Measurements from ENCODE around the gene PHLDB3. TPM values are rescaled to one million over a fixed set of nuclear protein-coding genes. Genes with fewer than 3 reads are reported as not detected.
A peak's percentile ranks its signal among the peaks of the same experiment; 100 is the strongest.
"Not testable (repeated sequence)": the region's sequence is repeated elsewhere in the genome, so short reads cannot be mapped to it uniquely, and the experiment has no call there.

Gene PHLDB3
- total and polyA plus RNA-seq, 5 donors, result 6.3 to 11.4 (median 7.2) TPM

DNA sequence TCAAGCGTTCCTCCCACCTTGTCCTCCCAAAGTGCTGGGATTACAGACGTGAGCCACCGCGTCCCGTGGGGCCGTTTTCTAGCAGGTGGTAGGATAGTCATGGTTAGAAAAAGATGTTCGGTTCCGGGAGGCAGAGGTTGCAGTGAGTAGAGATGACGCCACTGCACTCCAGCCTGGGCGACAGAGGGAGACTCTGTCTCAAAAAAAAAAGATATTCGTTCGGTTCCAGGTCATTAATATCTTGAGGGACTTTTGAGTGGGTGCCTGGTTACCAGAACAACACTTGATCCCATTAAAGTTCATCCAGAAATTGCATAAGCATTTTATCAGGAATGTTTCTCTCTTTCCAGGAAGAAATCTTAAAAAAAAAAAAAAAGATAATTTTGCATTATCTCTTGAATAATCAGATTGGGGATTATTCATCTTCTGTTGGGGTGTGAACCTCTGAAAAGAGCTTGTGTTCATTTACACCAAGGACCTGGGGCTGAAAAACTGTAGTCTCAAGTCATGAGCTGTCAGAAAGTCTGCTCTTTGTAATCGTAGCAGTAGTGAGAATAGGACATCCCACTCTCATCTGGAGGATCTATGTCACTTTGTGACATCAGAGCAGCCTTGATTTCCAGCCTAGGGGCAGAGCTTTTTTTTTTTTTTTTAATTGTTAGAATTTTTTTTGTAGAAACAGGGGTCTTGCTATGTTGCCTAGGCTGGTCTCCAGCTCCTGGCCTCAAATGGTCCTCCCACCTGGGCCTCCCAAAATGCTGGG, 23.5 kb upstream of the PHLDB3 start:
- DNase-seq, result peak; percentile 40 to 69 (median 59)

DNA sequence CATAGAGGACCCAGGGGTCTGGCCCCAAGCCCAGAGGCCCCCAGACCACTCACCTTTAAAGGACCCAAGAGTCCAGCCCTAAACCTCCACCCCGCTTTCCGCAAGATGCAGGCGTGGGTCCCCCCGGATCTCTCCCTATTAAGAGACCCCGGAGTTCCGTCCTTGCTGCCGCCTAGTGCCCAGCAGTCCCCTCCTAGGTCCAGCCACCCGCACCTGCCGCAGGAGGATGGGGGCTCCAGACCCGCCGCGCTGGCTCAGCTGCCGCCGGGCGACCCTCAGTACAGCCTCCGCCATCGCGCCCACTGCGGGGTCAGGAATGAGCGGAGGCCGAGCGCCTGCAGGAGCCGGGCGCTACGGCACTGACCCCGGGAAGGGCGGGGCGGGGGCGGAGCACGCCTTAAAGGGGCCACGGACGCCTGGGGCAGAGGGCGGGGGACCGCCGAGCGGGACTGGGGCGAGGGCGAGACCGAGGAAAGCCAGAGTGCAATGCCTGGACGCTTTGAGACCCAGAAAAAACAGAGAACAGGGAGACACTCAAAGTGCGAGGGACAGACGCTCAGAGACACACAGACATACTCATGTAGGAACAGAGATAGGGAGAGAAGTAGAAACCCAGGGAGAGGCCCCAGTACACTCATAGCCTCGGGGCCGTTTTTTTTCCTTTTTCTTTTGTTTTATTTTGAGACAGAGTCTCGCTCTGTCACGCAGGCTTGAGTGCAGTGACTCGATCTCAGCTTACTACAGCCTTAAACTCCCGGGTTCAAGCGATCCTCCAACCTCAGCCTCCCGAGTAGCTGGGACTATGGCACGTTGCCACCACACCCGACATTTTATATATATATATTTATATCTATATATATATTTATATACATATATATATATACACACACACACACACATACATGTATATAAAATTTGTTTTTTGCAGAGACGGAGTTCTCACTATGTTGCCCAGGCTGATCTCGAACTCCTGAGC, 22.6 kb upstream of the PHLDB3 start, which contains the start of gene ETHE1:
ETHE1 (minus strand) TSS at position 318 of the 976 bp plus-strand sequence; CDS start at position 294, 24 bp downstream.
- no peaks in the 10 kb centered on the region for H3K4me1 ChIP-seq (ENCODE audit: control insufficient read depth, insufficient read depth, low read length)
- ATAC-seq (peak; percentile 95 to 96), DNase-seq (peak; percentile 83 to 95 (median 95))
- H3K4me3 ChIP-seq (ENCODE audit: low read length), result peak within 1 kb of the TSS; percentile 99
- peak within 1 kb of the TSS; percentile 91 for H3K27ac ChIP-seq (ENCODE audit: low read length)
- WGBS, result 4% methylated on average over 54 of the region's 54 CpGs
- intact Hi-C loops (cut with DNase I), result no loop called here
- no peaks in the 10 kb centered on the region for H3K9me3 ChIP-seq (ENCODE audit: control insufficient read depth, low read length)
- H3K27me3 ChIP-seq (ENCODE audit: control insufficient read depth, insufficient read depth), result no peaks in the 10 kb centered on the region

More for the DNA sequence above, 23.5 kb upstream of the PHLDB3 start:
- Histone ChIP-seq H3K4me3 (ENCODE audit: low read length) (peak overlapping the region; percentile 99), H3K27me3 (ENCODE audit: control insufficient read depth, insufficient read depth) (no peaks in the 10 kb centered on the region), H3K27ac (ENCODE audit: low read length) (peak overlapping the region; percentile 48), H3K9me3 (ENCODE audit: control insufficient read depth, low read length) (no peaks in the 10 kb centered on the region), H3K4me1 (ENCODE audit: control insufficient read depth, insufficient read depth, low read length) (no peaks in the 10 kb centered on the region)
- ATAC-seq, result no peak
- intact Hi-C loops (cut with DNase I), result no loop called here
- 24% methylated on average over 13 of the region's 13 CpGs for WGBS

DNA sequence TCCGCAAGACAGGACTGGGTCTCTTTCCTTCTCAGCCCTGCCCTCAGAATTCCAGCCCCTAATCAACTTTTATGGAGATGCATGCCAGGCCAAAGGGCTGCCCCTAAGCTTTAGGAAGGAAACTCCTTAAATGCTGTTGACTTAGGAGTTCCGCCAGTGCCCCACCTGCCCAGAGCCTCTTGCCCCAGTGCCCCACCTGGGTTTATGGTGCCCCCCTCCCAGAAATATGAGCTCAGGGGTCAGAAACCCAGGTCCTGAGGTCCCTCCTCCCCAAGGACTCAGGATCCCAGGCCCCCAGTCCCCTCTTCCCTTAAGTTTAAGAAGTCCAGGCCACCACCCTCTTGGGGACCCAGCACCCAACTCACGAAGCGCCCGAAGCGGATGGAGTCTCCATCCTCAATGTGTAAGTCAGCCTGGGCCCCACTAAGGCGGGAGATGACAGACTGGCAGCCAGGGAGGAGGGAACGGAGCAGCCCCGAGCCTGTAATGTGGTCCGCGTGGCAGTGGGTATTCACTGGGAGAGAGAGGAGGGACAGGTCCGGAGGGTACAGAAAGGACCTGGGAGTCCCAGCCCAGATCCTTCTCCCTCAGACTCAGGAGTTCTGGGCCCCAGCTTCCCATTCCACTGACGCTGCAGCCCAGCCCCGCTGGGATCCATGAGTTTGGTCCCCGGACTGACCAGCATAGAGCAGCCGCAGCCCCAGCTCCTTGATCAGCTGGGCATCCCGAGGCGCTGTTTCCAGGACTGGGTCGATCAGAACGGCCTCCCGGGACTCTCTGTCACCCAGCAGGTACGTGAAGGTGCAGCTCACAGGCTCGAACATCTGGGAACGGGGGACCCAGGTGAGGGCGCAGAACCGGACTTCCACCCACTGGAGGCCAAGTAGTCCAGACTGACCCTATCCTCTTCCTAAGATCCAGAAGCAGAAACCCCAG, 21.6 kb upstream of the PHLDB3 start:
- WGBS, result 4% methylated on average over 26 of the region's 26 CpGs
- Histone ChIP-seq H3K27ac (ENCODE audit: low read length) (peak overlapping the region; percentile 43), H3K4me1 (ENCODE audit: control insufficient read depth, insufficient read depth, low read length) (no peaks in the 10 kb centered on the region), H3K4me3 (ENCODE audit: low read length) (peak overlapping the region; percentile 99), H3K27me3 (ENCODE audit: control insufficient read depth, insufficient read depth) (no peaks in the 10 kb centered on the region), H3K9me3 (ENCODE audit: control insufficient read depth, low read length) (no peaks in the 10 kb centered on the region)
- ATAC-seq, result peak; percentile 34 to 42
- intact Hi-C loops (cut with DNase I), result no loop called here
- DNase-seq, result peak; percentile 28 to 69 (median 66)

DNA sequence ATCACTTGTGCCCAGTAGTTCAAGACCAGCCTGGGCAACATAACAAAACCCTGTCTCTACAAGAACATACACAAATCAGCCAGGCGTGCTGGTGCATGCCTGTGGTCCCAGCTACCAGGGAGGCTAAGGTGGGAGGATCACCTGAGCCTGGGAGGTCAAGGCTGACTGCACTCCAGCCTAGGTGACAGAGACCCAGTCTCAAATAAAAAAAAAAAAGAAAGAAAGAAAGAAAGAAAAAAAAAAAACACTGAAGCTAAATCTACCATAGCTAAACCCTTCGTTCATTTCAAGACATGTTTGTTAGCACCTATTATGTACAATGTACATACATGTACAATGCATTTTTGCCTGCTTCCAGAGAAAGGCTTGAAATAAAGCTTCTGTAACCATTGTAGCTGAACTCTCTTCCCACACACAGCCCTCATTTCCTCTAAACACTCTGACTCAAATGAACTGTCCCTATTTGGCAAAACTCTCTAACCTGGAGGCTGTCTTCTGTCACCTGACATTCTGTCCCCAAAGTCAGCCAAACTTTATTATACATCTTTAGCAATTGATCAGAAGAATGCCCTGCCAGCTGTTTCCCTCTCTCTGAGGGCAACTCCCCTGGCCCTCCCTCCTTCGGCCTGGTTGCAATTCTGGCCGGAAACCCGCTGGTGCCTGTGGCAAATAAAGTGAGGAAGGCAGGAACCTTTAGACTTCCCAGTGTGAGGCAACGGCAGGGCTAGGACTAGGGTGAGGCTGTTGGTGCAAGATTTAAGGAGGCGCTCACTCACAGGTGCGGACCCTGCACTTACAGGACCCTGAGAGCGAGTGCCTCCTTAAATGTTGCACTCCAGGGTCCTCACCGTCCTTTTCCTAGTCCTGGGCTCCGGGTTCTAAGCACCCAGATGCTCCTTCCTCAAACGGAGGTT, 20.6 kb upstream of the PHLDB3 start:
- H3K27ac ChIP-seq (ENCODE audit: low read length), result peak overlapping the region; percentile 48
- ATAC-seq (peak; percentile 60 to 69), DNase-seq (peak; percentile 42 to 81 (median 58))
- no peaks in the 10 kb centered on the region for H3K4me1 ChIP-seq (ENCODE audit: control insufficient read depth, insufficient read depth, low read length)
- H3K27me3 ChIP-seq (ENCODE audit: control insufficient read depth, insufficient read depth), result no peaks in the 10 kb centered on the region
- intact Hi-C loops (cut with DNase I), result no loop called here
- no peaks in the 10 kb centered on the region for H3K9me3 ChIP-seq (ENCODE audit: control insufficient read depth, low read length)
- WGBS, result 23% methylated on average over 12 of the region's 12 CpGs
- H3K4me3 ChIP-seq (ENCODE audit: low read length), result peak overlapping the region; percentile 99

DNA sequence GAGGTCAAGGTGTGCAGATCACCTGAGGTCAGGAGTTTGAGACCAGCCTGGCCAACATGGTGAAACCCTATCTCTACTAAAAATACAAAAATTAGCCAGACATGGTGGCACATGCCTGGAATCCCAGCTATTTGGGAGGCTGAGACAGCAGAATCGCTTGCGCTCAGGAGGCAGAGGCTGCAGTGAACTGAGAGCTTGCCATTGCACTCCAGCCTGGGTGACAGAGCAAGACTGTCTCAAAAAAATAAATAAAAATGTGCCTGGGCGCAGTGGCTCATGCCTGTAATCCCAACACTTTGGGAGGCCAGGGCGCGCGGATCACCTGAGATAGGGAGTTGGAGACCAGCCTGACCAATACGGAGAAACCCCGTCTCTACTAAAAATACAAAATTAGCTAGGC, 19.1 kb upstream of the PHLDB3 start:
- 97% methylated on average over 8 of the region's 8 CpGs for WGBS
- ATAC-seq; H3K27me3 ChIP-seq (ENCODE audit: control insufficient read depth, insufficient read depth); H3K9me3 ChIP-seq (ENCODE audit: control insufficient read depth, low read length); H3K4me3 ChIP-seq (ENCODE audit: low read length); H3K27ac ChIP-seq (ENCODE audit: low read length); intact Hi-C loops (cut with DNase I); H3K4me1 ChIP-seq (ENCODE audit: control insufficient read depth, insufficient read depth, low read length); DNase-seq: not testable (repeated sequence)

DNA sequence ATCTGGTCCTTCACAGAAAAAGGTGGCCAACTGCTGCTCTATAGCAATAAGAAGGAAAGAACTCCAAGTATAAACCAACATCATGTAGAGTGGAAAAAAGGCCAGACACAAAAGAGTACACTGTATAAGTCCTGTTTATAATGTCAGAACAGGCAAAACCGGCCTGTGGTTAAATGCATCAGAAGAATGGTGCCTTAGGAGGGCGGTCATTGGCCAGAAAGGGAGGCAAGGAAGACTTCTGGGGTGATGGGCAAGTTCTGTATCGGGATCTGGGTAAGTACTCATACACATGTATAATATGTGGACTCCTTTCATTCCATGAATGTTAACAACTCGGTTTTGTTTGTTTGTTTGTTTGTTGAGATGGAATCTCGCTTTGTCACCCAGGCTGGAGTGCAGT, 18.4 kb upstream of the PHLDB3 start:
- intact Hi-C loops (cut with DNase I), result no loop called here
- Histone ChIP-seq H3K4me1 (ENCODE audit: control insufficient read depth, insufficient read depth, low read length) (no peaks in the 10 kb centered on the region), H3K27ac (ENCODE audit: low read length) (no peak overlapping the region), H3K27me3 (ENCODE audit: control insufficient read depth, insufficient read depth) (no peaks in the 10 kb centered on the region), H3K9me3 (ENCODE audit: control insufficient read depth, low read length) (no peaks in the 10 kb centered on the region), H3K4me3 (ENCODE audit: low read length) (no peak overlapping the region)
- WGBS, result 83% methylated on average over 5 of the region's 5 CpGs
- ATAC-seq (no peak), DNase-seq (no peak)

DNA sequence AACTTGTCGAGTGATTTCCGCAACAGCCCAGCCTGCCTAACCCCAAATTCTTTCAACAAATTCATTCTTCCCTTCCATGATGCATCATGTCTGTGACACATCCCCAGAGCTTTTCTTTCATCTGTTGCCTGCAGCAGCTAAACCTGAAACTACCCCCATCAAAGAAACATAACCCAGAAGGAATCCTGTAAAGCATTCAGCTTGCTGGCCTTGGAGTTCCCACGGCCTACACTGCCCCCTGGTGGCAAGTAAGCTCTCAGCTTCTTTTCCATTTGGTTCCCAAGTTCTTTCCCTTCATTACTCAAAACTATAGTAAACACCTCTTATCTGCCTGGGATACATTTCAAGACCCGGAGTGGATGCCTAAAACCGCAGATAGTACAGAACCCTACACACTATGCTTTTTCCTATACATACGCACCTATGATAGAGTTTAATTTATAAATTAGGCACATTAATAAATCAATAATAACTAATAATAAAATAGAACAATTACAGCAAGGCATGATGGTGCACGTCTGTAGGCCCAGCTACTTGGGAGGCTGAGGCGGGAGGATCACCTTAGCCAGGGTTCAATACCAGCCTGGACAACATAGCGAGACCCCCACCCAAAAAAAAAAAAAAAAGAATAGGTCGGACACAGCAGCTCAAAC, 15.0 kb upstream of the PHLDB3 start:
- Histone ChIP-seq H3K27ac (ENCODE audit: low read length) (no peak overlapping the region), H3K4me1 (ENCODE audit: control insufficient read depth, insufficient read depth, low read length) (no peaks in the 10 kb centered on the region), H3K27me3 (ENCODE audit: control insufficient read depth, insufficient read depth) (no peaks in the 10 kb centered on the region), H3K9me3 (ENCODE audit: control insufficient read depth, low read length) (no peaks in the 10 kb centered on the region), H3K4me3 (ENCODE audit: low read length) (no peak overlapping the region)
- DNase-seq (peak; percentile 72 to 87 (median 87)), ATAC-seq (peak; percentile 59 to 65)
- WGBS, result 50% methylated on average over 10 of the region's 10 CpGs
- intact Hi-C loops (cut with DNase I), result loop anchor here (1.0 to 5.0 kb wide), 3 partner anchors 72 to 73 kb away; no protein-coding TSS in a partner anchor

DNA sequence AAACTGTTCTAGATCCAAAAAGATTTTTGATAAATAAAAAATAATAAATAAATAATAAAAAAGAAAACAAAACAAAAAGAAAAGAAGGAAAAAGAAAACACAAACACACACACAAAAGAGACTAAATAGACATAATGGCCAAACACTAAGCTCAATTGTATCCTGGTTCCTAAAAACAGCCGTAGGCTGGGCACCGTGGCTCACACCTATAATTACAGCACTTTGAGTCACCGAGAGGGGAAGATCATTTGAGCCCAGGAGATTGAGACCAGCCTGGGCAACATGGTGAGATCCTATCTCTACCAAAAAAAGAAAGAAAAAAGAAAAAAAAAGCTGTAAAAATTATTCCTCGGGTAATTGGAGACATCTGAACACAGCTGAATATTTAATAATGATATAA, 13.5 kb upstream of the PHLDB3 start:
- DNase-seq (no peak), ATAC-seq (no peak)
- Histone ChIP-seq H3K4me3 (ENCODE audit: low read length) (no peak overlapping the region), H3K9me3 (ENCODE audit: control insufficient read depth, low read length) (no peaks in the 10 kb centered on the region), H3K4me1 (ENCODE audit: control insufficient read depth, insufficient read depth, low read length) (no peaks in the 10 kb centered on the region), H3K27ac (ENCODE audit: low read length) (no peak overlapping the region), H3K27me3 (ENCODE audit: control insufficient read depth, insufficient read depth) (no peaks in the 10 kb centered on the region)
- WGBS, result 83% methylated on average over 4 of the region's 4 CpGs
- intact Hi-C loops (cut with DNase I), result loop anchor here in 2 of 4 donors (2.0 to 5.0 kb wide), 2 partner anchors 71 kb away; no protein-coding TSS in a partner anchor

DNA sequence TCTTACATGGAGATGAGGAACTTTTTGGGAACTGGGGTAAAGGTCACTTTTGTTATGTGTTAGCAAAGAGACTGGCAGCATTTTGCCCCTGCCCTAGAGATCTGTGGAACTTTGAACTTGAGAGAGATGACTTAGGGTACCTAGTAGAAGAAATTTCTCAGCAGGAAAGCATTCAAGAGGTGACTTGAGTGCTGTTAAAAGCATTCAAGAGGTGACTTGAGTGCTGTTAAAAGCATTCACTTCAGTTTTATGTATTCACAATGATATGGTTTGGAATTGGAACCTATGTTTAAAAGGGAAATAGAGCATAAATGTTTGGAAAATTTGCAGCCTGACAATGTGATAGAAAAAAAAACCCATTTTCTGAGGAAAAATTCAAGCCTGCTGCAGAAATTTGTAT, 7.9 kb upstream of the PHLDB3 start:
- H3K27ac ChIP-seq (ENCODE audit: low read length); intact Hi-C loops (cut with DNase I); H3K4me1 ChIP-seq (ENCODE audit: control insufficient read depth, insufficient read depth, low read length); H3K4me3 ChIP-seq (ENCODE audit: low read length); ATAC-seq; DNase-seq; H3K27me3 ChIP-seq (ENCODE audit: control insufficient read depth, insufficient read depth); H3K9me3 ChIP-seq (ENCODE audit: control insufficient read depth, low read length): not testable (repeated sequence)
